Kidney (tissue), 14 donors: ENCODE results near the gene GRIN3A. TPM values are rescaled to one million over a fixed set of nuclear protein-coding genes. Genes with fewer than 3 reads are reported as not detected.
A peak's percentile ranks its signal among the peaks of the same experiment; 100 is the strongest.

Experiments
- DNase-seq, 5 donors: peaks; one replicate each; pipeline ENCODE4 v3.0.0-alpha.2; 2013 to 2020
- FAIRE-seq: peaks from 2 replicates; lab custom pipeline; 2012; peaks lifted over from hg19 to GRCh38; lab: Jason Lieb, UNC
- H3K27ac ChIP-seq, 2 donors: one replicate each; pipeline ENCODE4 v1.7.0; 2013; ENCODE audit warnings: low read depth in 2 of 2, low read length in 2 of 2, inconsistent platforms in 1 of 2
- H3K27me3 ChIP-seq: one replicate; pipeline ENCODE4 v1.7.1; 2013; ENCODE audit warnings: low read length, inconsistent platforms; ENCODE audit not compliant: control insufficient read depth, insufficient read depth
- H3K36me3 ChIP-seq, 3 donors: one replicate each; pipeline versions ENCODE4 v1.7.0 to v1.7.1; 2013; ENCODE audit warnings: low read length in 3 of 3, control low read depth in 1 of 3, inconsistent platforms in 1 of 3; ENCODE audit not compliant: insufficient read depth in 3 of 3, control insufficient read depth in 2 of 3
- H3K4me1 ChIP-seq, 3 donors: one replicate each; pipeline versions ENCODE4 v1.7.0 to v1.7.1; 2013; ENCODE audit warnings: low read length in 3 of 3, inconsistent platforms in 1 of 3, low read depth in 1 of 3; ENCODE audit not compliant: control insufficient read depth in 2 of 3, insufficient read depth in 2 of 3
- H3K4me3 ChIP-seq, 3 donors: one replicate each; pipeline versions ENCODE4 v1.7.0 to v1.8.1; 2013; ENCODE audit warnings: low read length in 3 of 3, control low read depth in 1 of 3, inconsistent platforms in 1 of 3
- H3K9ac ChIP-seq, 3 donors: one replicate each; pipeline versions ENCODE4 v1.7.0 to v1.7.1; 2013; ENCODE audit warnings: low read length in 3 of 3, control low read depth in 1 of 3, inconsistent platforms in 1 of 3
- H3K9me3 ChIP-seq, 3 donors: one replicate each; pipeline versions ENCODE4 v1.7.0 to v1.7.1; 2013; ENCODE audit warnings: low read length in 3 of 3, control low read depth in 1 of 3, inconsistent platforms in 1 of 3; ENCODE audit not compliant: control insufficient read depth in 2 of 3, insufficient read depth in 1 of 3
- intact Hi-C: fragments of 100-400 bp; cut with DNase I; formaldehyde crosslinking; loops from one replicate; pipeline ENCODE4 v1.11.1; 2022
- polyA plus RNA-seq: library from polyadenylated mRNA; stranded (reverse); fragments of 350-450 nt; fragmentation: Illumina TruSeq; extraction: RNeasy Lipid Tissue Mini Kit (QIAGEN cat#74804); gene quantifications from one replicate; pipeline ENCODE4 v1.2.3, GENCODE V29; 2014; ENCODE audit warnings: low read depth, low replicate concordance; ENCODE audit not compliant: insufficient read depth
- total RNA-seq: library from RNA; stranded (reverse); fragmentation: NEBNext Ultra II Directional; extraction: Animal tissue kit (Norgen Biotek cat#: 25700); gene quantifications from one replicate; pipeline ENCODE4 v1.2.1, GENCODE V29; 2021
- TF ChIP-seq, protein P1 (sequence below): IDR thresholded peaks from 3 replicates; pipeline ENCODE4 v1.5.1; 2012; ENCODE audit warnings: mild to moderate bottlenecking, moderate library complexity, borderline replicate concordance; ENCODE audit not compliant: insufficient read depth; ENCODE audit errors: extremely low read depth
- donor health status: control.
- donor health status: control.
- donor health status: control.
- donor health status: control.
- donor health status: control.
- donor health status: DM: yes; HTN: yes; CAD: no.
- donor health status: Normal renal cell carcinoma (clear cell type).

GRIN3A gene
- total and polyA plus RNA-seq, 2 donors from 2014 or later: 0.03 to 0.06 TPM

DNA sequence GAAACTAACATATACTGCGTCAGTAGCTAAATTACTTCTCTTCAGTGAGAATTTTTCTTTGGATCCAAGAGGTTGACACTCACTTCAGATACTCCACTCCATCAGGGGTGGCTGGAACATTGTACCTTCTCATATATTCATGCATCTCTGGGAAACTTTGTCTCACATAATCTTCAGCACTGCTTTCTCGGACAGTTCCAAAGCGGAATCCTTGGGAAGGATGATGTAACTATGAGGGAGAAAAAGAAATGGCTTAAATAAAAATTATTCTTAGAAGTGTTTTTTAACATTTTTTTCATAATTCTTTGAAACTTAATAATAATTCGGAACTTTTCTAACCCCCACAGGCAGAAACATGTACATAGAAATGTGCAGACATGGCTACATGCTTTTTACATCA is 110.3 kb downstream of the GRIN3A start:
- Histone ChIP-seq H3K9me3 (no peaks in the 10 kb centered on the region), H3K9ac (no peak overlapping the region), H3K27me3 (no peaks in the 10 kb centered on the region), H3K4me3 (no peak overlapping the region), H3K27ac (no peak overlapping the region), H3K4me1 (no peaks in the 10 kb centered on the region), H3K36me3 (no peaks in the 10 kb centered on the region)
- TF ChIP-seq, protein P1, sequence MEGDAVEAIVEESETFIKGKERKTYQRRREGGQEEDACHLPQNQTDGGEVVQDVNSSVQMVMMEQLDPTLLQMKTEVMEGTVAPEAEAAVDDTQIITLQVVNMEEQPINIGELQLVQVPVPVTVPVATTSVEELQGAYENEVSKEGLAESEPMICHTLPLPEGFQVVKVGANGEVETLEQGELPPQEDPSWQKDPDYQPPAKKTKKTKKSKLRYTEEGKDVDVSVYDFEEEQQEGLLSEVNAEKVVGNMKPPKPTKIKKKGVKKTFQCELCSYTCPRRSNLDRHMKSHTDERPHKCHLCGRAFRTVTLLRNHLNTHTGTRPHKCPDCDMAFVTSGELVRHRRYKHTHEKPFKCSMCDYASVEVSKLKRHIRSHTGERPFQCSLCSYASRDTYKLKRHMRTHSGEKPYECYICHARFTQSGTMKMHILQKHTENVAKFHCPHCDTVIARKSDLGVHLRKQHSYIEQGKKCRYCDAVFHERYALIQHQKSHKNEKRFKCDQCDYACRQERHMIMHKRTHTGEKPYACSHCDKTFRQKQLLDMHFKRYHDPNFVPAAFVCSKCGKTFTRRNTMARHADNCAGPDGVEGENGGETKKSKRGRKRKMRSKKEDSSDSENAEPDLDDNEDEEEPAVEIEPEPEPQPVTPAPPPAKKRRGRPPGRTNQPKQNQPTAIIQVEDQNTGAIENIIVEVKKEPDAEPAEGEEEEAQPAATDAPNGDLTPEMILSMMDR: no peak
- intact Hi-C loops: no loop called here
- DNase-seq (peak in 3 of 5 donors; percentile 15 to 73 (median 51)), FAIRE-seq (no peak)

DNA sequence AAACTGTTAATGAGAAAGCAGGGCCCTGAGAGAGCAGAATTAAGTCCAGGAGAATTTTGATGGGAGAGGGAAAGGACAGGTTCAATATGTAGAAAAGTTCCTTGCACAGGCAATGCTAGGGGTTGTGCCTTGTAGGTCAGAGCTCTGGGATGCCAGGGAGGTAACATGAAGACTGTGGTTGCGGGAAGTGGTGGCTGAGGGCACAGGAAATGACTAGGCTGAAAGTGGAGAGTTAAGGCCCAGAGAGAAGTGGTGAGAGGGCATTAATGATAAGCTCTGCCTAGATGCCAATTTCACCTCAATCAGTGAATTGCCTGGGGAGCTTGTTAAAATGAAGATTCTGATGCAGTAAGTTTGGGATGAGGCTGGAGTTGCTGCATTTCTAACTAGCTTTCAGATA is 112.2 kb downstream of the GRIN3A start:
- Histone ChIP-seq H3K4me1 (no peaks in the 10 kb centered on the region), H3K27me3 (no peaks in the 10 kb centered on the region), H3K36me3 (no peaks in the 10 kb centered on the region), H3K9me3 (no peaks in the 10 kb centered on the region), H3K27ac (no peak overlapping the region), H3K4me3 (no peak overlapping the region), H3K9ac (no peak overlapping the region)
- intact Hi-C loops: no loop called here
- TF ChIP-seq, protein P1: no peak
- FAIRE-seq (no peak), DNase-seq (no peak)

DNA sequence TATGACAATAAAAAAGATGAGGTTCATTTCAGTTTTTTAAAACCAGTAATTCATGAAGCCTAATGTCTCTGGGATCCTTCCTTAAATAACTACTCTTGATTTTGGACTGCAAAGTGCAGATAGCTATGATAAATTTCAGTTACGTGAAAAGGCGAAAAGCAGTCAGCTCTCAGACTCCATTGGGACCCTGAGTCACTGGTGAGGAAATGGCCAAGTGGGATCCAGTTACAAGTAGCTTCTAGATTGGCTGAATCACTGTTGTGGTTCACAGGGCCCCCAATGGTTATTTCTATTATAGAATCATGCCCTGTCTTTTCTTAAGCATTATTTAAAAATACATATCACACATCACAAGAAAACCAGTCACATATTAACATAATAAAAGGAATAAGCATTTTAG is 112.6 kb downstream of the GRIN3A start:
- Histone ChIP-seq H3K27me3 (no peaks in the 10 kb centered on the region), H3K4me1 (no peaks in the 10 kb centered on the region), H3K4me3 (no peak overlapping the region), H3K9ac (no peak overlapping the region), H3K36me3 (no peaks in the 10 kb centered on the region), H3K9me3 (no peaks in the 10 kb centered on the region), H3K27ac (no peak overlapping the region)
- intact Hi-C loops: no loop called here
- TF ChIP-seq, protein P1: no peak
- FAIRE-seq (no peak), DNase-seq (no peak)

DNA sequence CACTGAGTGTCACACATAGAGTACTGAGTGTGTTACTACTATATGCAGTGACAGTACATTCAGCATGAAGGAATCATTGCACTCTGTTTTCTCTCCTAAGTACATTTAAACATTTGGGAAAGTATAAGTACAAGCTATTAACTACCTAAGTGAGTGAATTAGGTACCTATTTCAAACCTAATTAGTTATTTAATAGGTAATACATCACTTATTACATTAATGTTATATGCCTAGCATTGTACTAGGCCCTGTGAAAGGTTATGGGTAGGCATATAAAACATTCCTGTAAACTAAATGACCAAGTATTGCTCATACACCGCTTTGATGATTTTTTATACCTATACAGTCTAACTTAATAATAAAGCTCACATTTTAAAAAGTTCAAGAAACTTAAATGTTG is 118.0 kb downstream of the GRIN3A start:
- Histone ChIP-seq H3K4me3 (no peak overlapping the region), H3K27me3 (no peaks in the 10 kb centered on the region), H3K27ac (no peak overlapping the region), H3K9ac (no peak overlapping the region), H3K9me3 (no peaks in the 10 kb centered on the region), H3K4me1 (no peaks in the 10 kb centered on the region), H3K36me3 (no peaks in the 10 kb centered on the region)
- FAIRE-seq: no peak
- intact Hi-C loops: no loop called here
- DNase-seq: no peak
- TF ChIP-seq, protein P1: no peak
